IPS-NIHi7 (cell line): ENCODE measurements around the gene MYL9.
"Not testable (repeated sequence)": the region's sequence is repeated elsewhere in the genome, so short reads cannot be mapped to it uniquely, and the experiment has no call there.

Experiments used
- DNase-seq: peaks from one replicate; pipeline ENCODE4 v3.0.0; 2012; ENCODE audit warnings: mixed read lengths; ENCODE audit errors: extremely low spot score

MYL9 gene

DNA sequence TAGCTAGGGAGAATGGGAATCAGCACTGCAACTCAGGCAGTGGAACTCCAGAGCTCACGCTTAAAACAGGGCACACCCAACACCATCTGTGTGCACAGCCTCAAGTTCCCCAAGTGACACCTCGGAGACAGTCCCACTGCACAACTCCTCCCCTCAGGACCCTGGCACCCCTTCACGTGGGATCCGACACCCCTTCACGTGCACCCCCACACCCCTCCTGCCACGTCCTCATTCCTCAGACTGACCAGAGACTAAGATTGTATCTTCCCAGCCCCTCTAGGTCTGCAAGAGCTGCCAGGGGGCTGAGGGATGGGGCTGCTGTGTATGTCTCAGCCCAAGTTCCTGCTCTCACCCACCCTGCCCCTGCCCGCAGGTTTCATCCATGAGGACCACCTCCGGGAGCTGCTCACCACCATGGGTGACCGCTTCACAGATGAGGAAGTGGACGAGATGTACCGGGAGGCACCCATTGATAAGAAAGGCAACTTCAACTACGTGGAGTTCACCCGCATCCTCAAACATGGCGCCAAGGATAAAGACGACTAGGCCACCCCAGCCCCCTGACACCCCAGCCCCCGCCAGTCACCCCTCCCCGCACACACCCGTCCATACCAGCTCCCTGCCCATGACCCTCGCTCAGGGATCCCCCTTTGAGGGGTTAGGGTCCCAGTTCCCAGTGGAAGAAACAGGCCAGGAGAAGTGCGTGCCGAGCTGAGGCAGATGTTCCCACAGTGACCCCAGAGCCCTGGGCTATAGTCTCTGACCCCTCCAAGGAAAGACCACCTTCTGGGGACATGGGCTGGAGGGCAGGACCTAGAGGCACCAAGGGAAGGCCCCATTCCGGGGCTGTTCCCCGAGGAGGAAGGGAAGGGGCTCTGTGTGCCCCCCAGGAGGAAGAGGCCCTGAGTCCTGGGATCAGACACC is 7.6 kb downstream of the MYL9 start:
- DNase-seq, result peak; percentile 5

DNA sequence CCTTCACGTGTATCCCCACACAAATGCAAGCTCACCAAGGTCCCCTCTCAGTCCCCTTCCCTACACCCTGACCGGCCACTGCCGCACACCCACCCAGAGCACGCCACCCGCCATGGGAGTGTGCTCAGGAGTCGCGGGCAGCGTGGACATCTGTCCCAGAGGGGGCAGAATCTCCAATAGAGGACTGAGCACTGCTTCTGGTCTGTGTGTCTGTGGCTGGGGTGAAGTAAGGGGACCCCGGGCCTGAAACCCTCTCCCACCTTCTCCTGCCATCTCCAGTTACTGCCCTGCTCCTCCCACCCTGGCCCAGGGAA is 8.3 kb downstream of the MYL9 start:
- peak; percentile 7 for DNase-seq

DNA sequence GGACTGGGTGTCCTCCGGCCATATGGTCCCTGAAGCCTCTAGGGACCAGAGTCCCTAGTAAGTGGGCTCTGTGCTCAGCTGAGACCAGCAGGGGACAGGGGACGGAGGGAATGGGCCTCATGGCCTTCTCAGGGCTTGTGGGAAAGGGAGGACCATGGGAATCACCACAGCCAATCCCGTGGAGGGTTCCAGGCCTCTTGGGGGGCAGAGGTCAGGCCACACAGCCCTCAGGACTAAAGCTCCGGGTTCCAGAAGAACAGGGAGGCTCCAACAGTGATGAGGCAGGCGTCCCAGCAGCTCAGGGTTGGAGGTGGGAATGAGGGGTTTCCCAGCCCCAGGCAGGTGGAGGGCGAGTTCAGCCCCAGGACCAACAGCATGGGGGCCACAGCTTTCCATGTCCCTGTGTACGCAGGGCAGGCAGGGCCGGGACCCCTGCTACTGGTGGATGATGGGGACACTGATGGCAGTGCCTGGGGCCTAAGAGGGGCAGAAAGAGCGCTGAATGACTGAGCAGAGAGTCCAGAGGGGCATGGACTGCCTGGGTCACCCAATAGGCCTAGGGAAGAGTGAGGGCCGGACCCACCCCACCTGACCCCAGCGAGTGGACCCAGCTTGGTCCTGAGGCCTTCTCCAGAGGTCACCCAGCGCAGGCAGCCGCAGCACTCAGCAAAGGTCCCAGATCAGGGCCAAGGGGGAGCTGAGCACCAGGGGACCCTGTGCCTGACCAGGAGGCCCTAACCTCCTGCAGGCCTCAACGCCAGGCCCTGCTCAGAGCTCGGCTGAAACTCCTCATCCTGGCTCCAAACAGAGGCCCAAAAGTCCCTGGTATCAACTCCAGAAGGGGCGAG is 8.8 kb downstream of the MYL9 start:
- DNase-seq, result peak; percentile 14

DNA sequence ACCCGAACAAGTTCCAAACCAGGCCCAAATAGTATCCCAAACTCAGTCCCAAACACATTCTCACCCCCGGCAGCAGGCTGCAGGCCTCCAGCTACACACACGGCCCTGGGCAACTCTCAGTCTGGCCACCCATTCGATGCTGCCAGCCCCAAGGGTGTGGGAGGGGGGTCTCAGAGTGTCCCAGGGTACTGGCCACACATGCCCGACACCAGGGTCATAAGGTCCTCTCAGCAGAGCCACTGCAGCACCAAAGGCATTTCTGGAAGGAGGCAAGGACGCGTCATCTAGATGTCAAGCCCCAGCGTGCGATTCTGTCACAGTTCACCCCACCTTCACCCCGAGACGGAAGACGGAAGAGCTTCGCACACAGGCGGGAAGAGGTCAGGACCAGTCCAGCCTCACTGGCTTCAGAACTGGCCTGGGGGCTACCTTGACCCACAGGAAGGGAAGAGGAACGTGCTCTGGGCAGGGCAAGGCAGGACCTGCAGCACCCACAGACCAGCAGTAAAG is 9.5 kb downstream of the MYL9 start:
- peak; percentile 40 for DNase-seq

DNA sequence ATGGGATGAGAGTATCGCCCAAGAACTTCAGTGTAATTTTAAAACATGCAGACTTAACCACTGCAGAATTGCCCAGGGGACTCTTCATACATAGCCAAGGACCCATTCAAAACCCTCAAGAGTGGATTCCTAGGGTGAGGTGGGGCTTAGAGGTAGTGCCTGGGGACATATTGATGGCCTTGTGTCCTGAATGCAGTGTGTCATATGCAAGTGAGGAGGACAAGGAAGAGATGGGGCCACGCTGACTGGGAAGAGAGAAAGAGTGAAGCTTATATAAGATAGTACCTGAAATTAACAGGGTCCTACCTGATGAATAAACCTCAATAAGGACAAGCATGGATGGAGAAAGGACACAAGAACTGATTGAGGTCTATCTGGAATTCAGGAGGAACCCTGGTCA is 13.9 kb downstream of the MYL9 start:
- DNase-seq, result no peak

DNA sequence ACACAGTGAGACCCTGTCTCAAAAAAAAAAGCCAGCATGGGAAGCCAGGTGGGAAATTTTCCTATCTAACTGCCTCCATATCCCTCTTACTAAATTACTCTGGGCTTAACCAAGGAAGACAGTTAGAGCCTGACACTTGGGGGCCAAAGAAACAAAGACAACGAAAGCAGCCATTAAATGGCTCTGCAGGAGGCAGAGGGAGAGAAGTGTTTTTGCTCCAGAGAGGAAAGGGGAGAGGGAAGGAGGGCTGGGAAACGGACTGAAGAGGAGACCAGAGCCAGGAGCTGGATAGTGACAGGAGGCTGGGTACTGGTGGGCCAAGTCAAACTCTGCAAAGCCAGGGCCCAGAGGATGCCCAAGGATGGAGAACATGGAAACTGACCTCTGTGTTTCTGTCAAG is 21.4 kb downstream of the MYL9 start:
- no peak for DNase-seq

DNA sequence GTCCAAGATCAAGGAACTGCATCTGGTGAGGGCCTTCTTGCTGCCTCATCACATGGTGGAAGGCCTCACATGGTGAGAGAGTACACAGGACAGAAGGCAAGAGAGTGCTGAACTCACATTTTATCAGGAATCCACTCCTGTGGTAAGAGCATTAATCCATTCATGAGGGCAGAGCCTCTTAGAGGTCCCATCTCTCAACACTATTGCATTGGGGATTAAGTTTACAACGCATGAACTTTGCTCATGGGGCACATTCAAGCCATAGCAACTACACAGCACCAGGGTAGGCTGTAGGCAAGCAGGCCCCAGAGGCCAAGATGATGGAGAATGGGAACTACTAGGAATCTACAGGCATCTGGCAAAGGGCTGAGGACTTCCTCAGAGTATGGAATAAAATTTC is 22.1 kb downstream of the MYL9 start:
- no peak for DNase-seq

DNA sequence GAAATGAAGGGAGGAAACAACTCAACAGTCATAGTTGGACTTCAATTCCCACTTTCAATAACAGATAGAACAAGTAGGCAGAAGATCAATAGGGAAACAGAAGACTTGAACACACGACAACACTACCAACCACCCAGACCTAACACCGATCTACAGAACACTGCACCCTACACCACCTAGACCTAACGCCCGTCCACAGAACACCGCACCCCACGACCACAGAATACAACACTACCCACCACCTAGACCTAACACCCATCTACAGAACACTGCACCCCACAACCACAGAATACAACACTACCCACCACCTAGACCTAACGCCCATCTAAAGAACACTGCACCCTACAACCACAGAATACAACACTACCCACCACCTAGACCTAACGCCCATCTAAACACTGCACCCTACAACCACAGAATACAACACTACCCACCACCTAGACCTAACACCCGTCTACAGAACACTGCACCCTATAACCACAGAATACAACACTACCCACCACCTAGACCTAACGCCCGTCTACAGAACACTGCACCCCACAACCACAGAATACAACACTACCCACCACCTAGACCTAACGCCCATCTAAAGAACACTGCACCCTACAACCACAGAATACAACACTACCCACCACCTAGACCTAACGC is 22.9 kb downstream of the MYL9 start:
- not testable (repeated sequence) for DNase-seq

DNA sequence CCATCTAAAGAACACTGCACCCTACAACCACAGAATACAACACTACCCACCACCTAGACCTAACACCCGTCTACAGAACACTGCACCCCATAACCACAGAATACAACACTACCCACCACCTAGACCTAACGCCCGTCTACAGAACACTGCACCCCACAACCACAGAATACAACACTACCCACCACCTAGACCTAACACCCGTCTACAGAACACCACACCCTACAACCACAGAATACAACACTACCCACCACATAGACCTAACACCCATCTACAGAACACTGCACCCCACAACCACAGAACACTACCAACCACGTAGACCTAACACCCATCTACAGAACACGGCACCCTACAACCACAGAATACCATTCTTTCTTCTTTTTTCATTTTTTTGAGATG is 23.4 kb downstream of the MYL9 start:
- DNase-seq, result not testable (repeated sequence)

DNA sequence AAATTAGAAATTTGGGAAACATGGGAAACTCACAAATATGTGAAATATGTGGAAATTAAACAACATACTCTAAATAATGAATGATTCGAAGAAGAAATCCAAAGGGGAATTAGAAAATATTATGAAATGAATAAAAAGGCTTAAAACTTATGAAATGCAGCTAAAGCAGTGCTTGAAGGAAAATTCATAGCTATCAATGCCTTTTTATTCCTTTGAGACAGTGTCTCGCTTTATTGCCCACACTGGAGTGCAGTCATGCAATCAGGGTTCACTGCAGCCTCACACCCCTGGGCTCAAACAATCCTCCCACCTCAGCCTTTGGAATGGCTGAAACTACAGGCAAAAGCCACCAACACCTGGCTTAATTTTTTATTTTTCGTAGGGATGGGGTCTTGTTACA is 24.2 kb downstream of the MYL9 start:
- DNase-seq, result no peak

DNA sequence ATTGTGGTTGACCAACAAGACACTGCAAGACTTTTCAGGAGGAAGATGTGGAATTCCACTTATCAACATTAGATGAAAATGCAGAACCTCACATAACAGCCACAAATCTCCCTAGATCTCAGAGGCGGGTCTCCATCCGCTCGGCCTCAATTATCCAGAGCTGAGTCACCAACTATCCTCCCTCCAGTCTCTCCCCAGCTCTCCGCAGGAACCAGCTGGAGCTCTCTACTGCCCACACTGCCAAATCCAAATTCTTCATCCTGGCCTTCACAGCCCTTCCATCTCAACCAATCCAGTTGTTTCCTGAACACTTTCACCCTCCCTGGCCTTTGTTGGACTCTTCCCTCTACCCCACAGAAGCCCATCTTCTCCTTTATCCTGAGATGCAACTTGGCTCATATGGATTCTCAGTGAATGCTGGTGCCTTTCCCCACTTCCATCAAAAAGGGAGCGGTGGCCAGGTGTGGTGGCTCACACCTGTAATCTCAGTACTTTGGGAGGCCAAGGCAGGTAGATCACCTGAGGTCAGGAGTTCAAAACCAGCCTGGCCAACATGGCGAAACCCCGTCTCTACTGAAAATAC is 28.6 kb downstream of the MYL9 start:
- DNase-seq, result peak; percentile 37

DNA sequence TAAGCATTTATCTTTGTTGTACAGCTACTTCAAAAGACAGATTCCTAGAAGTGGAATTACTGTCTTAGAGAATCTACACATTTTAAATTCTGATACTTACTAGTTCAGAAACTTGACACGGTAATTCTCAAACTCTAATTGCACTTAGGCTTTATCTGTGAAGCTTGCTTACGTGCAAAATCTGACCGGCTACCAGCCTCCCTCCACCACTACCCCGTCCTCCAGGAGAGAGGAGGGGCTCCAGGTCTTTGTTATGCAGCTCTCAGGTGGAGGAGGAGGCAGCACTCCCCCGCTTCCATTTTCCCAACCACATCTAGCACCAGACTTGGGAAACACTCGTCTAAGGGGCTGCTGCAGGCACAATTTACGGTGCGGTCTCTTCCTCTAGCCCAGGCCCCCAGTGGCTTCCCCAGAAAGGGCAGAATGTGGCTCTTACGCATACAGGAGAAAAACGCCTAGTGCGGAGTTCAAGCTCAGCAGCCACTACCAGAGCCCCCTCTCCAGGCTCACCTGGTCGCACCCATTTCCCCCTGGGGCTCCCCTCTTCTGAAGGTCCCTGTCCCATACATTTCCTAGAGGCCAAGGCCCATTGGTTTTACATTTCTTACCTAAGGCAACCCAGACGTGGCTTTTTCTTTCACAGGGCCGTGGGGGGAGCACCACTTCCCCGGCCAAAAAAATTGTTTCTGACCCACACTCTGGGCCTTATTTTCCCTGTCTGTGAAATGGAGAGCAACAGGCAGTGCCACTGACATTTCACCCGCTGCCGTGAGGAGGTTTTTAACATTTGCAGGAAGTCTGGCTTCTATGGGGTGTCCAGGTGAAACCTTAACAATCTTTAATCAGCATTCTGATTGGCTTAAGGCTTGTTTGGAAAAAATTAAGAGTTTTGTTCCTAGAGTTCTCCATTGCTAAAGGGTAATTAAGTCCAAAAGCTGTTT is 30.5 kb downstream of the MYL9 start:
- DNase-seq, result peak; percentile 88

DNA sequence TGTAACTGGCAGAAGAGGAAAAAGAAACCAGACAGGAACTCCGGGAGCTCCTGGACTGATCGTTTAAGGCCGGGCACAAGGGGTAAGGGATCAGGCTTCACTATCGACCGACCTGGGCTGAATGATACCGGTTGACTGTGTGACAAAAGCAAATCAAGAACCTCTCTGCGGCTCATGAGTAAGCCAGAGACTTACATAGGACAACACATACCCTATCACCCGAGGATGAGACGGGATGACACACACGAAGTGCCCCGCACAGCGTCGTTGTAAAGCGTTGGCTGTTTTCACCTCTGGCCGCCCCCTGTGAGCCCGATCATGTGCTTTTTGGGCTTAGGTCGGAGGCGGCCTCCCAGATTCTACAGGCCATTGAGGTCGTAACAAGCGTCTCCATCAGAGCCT is 31.4 kb downstream of the MYL9 start:
- DNase-seq, result no peak

DNA sequence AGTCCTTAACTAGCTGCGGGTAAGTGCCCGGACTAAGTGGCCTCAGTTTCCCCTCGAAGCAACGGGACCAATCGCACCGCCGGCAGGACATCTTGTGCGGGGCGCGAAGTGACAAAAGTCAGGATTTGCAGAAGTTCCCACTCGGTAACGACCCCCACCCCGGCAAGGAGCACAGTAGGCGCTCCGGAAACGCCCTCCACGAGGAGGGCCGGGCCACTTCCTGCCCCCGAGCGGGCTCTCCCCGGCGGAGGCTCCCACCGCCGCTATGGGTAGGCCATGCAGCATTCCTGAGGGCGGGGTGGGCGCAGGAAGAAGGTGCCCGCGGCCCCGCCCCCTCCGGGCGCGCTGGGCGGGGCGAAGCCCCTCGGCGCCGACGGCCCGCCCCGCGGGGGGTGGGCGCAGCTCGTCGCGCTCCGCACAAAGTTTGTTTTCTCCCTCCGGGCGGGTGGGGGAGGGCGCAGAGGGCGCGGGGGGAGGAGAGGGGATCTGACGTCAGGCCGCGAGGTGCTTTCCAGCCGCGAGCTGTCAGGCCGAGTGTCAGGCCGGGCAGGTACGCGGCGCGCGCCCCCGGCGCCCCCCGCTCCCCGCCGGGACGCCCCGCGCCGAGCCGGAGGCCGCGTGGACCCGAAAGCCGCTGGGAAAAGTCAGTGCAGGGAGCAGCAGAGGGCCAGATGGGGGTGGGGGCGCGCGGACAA is 31.9 kb downstream of the MYL9 start, which contains the start of gene TGIF2:
Gene TGIF2 (plus strand): TSS at position 495 of the 695 bp plus-strand sequence. CDS start 5,178 bp downstream, outside the sequence.
- peak; percentile 95 for DNase-seq

DNA sequence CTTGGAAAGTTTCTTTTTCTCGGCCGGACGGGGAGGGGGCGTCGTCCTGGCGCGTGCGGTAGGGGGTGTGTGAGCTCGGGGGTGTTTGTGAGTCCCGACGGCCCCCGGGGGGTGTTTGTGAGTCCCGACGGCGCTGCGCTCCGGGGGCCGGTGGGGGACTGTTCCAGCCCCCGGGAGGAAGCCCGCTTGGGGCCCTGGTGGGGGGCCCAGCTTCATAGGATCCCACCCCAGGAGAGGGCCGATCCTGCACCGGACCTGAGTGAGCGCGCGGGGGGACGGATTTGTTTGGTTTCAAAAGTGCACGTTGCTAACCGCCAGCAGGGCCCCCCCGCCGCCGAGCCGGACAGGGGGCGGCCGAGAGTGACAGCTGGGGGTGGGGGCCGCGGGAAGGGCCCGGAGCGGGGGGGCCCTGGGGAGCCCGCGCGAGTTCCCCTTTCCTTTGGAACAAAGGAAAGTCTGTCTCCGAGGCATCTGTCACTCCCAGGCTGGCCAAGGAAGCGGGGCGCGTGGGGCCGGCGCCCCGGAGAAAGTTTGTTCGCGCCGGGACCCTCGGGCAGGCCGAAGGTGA is 32.6 kb downstream of the MYL9 start:
- DNase-seq, result no peak

DNA sequence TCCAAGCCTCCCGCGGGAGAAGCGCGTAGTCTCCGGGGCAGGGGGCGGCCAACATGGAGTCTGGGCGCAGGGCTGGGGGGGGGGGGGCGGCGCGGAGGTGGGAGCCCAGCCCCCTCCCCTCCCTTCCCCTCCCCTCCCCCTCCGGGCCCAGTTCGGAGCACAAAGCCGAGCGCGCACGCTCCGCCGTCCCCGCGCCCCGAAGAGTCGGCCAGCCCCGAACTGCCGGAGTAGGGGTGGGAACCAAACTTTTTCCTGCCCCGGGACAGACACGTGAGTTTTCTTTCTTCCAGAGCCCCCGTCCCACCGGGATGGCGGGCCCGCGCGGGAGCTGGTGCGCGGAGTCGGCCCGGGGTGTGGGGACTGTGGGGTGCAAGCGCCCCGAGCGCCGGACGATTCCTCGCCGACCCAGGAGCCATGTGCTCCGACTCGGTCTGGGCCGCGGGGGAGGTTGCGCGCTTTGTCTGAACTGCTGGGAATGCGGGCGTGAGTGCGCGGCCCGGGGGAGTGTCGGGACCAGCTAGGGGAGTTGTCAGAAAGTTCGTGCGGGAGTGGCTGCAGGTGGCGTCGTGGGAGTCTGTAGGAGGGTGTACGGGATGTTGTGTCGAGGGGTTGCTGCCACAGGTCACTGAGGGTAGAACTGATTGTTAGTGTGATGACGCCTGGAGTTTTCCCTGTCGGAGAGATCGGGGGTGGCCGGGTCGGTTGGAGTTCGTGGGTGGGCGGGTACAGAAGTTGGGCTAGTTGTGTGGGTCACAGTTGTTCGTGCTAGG is 33.2 kb downstream of the MYL9 start:
- DNase-seq, result peak; percentile 50

DNA sequence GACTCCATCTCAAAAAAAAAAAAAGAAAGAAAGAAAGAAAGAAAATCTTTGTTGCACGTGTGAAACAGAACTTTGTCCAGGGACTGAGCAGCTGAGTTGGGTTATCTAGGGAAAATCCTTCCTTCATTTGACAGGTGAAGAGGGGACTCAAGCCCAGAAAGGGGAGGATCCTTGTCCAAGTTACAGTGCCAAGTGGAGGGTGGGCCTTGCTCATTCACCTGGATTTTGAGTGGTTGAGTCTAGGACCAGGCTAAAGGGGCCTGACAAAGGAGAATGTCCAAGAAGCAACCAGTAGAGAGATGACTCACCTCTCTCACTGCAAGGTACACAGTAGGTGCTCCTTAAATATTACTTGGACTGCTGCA is 34.7 kb downstream of the MYL9 start:
- no peak for DNase-seq

DNA sequence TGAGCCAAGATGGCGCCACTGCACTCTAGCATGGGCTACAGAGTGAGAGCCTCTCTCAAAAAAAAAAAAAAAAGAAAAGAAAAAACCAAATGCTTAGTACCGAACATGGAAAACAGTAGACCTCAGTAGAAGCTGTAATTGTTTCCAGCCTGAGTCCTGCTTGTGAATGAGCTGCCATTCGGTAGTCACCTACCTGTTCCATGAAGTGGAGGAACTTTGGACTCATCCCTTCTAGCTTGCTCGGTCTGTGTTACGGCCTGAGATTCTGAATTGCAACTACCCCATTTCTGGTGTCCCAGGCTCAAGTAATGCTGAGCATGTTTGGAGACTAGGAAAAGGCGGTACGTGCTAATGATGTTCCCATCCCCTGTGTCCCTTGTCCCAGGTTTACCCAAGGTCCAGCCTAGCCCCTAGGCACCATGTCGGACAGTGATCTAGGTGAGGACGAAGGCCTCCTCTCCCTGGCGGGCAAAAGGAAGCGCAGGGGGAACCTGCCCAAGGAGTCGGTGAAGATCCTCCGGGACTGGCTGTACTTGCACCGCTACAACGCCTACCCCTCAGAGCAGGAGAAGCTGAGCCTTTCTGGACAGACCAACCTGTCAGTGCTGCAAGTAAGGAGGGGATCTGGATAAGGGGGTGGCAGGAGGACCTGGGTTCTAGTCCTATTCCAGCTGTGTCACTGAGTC is 37.2 kb downstream of the MYL9 start:
- no peak for DNase-seq
